HEK293T (cell line): ENCODE measurements around the gene TADA3.

ENCODE experiments used
- BHLHE40 ChIP-seq: fragments of 450-650 bp; IDR thresholded peaks from 2 replicates; pipeline ENCODE4 v1.6.1; 2016; ENCODE audit warnings: mild to moderate bottlenecking, moderate library complexity, borderline replicate concordance
- FOXA1 ChIP-seq: fragments of 450-650 bp; IDR thresholded peaks from 2 replicates; pipeline ENCODE4 v1.6.1; 2016; ENCODE audit warnings: mild to moderate bottlenecking
- FOXM1 ChIP-seq: fragments of 450-650 bp; IDR thresholded peaks from 2 replicates; pipeline ENCODE4 v1.6.1; 2017; ENCODE audit warnings: mild to moderate bottlenecking, borderline replicate concordance
- HDGF ChIP-seq: fragments of 450-650 bp; IDR thresholded peaks from 2 replicates; pipeline ENCODE4 v1.6.1; 2017; ENCODE audit warnings: antibody characterized with exemption, borderline replicate concordance
- NFRKB ChIP-seq: fragments of 450-650 bp; IDR thresholded peaks from 2 replicates; pipeline ENCODE4 v1.6.1; 2016; ENCODE audit warnings: mild to moderate bottlenecking, moderate library complexity
- TARDBP ChIP-seq: fragments of 450-650 bp; IDR thresholded peaks from 2 replicates; pipeline ENCODE4 v1.6.1; 2016

- TF ChIP-seq HDGF: no peak
- no peak for TF ChIP-seq FOXA1
- no peak for TF ChIP-seq NFRKB
- no peak for TF ChIP-seq FOXM1
- TF ChIP-seq BHLHE40: no peak
- no peak for TF ChIP-seq TARDBP
Observed at GRCh38 chr3:9785602-9786001, 6.7 kb downstream of the TADA3 start.
